HG03439 (cell line): ENCODE measurements around the gene PDK2.

Experiments
- ATAC-seq: cut with Tn5 transposase; IDR thresholded peaks from one replicate; pipeline ENCODE4 v1.9.1; 2021; ENCODE audit warnings: mild to moderate bottlenecking, moderate library complexity; ENCODE audit not compliant: unreplicated experiment

Gene PDK2

GRCh38 chr17:50078430-50078829 lies 16.7 kb upstream of the PDK2 start:
- ATAC-seq, result no peak

- no peak for ATAC-seq
Measured at GRCh38 chr17:50079334-50080095, 15.6 kb upstream of the PDK2 start.

GRCh38 chr17:50080096-50080480 lies 15.1 kb upstream of the PDK2 start:
- ATAC-seq, result no peak

DNA sequence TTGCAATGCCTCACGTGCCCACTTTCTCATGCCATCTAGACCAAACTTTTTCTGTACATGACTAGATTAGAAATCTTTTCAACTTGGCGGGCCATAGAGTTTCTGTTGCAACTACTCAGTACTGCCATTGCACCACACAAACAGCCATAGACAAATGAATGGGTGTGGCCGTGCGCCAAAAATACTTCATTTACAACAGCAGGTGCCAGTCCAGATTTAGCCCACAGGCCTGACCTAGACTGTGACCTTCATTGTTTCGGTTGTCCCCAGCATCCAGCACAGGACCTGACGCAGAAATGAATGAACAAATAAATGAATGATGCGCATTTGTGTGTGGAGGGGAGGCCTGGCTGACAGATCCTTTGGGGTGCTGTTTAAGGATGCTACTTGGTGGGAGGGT lies 14.3 kb upstream of the PDK2 start:
- peak; percentile 66 for ATAC-seq

DNA sequence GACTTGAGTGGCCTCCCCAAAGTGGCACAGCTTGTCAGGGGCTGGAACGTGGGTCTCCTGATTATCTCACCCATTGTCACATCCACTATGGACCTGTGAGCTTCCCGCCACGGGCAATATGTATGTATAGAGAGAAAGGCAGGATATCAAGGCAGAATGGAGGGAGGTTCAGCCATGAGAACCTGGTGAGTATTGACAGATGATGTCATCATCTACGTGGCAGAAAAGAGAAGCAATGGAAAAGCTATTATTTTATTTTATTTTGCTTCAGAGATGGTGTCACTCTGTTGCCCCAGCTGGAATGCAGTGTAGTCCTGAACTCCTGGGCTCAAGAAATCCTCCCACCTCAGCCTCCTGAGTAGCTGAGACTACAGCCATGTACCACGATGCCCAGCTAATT lies 13.4 kb upstream of the PDK2 start:
- no peak for ATAC-seq

GRCh38 chr17:50087246-50087911 lies 7.8 kb upstream of the PDK2 start:
- ATAC-seq, result peak; percentile 74

DNA sequence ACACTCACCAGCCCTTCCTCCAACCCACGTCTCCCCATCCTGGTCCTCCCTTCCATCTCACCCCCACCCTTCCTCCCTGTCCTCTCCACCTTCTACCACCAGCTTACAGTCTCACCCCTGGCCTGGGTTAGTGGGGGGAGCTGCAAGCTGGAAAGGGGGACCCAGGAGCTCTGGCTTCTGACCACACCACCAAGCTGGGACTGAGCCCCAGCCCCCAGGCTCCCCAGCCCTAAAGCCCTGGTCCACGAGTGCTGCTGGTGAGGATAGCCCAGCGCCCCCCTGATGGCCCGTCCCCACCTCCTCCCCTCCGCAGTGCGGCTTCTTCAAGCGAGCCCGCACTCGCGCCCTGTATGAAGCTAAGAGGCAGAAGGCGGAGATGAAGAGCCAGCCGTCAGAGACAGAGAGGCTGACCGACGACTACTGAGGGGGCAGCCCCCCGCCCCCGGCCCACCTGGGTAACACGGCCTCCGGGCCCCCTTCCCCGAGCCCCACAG lies 7.2 kb upstream of the PDK2 start:
- no peak for ATAC-seq

- ATAC-seq, result no peak
Measured at GRCh38 chr17:50088952-50089825, 6.0 kb upstream of the PDK2 start.

DNA sequence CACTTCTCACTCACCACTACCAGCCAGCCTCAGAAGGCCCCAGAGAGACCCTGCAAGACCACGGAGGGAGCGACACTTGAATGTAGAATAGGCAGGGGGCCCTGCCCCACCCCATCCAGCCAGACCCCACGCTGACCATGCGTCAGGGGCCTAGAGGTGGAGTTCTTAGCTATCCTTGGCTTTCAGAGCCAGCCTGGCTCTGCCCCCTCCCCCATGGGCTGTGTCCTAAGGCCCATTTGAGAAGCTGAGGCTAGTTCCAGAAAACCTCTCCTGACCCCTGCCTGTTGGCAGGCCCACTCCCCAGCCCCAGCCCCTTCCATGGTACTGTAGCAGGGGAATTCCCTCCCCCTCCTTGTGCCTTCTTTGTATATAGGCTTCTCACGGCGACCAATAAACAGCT lies 5.1 kb upstream of the PDK2 start:
- no peak for ATAC-seq

- ATAC-seq, result no peak
Measured at GRCh38 chr17:50090971-50091917, 3.9 kb upstream of the PDK2 start.

DNA sequence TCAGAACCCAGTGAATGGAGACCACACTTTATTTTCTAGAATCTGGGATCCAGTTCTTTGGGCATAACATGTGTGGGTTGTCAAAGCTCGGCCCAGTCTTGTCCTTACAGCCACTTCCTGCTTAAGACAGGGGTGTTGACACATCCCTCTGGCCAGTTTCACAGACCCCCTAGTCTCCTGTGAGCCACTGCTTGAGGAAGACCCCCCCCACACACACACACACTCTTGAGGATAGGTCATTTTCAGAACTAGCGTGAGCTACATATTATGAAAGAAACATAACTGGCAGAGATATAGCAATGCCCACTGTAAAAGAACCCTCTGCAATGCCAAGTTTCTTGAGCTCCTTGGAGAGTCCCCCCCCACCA lies 3.2 kb upstream of the PDK2 start:
- ATAC-seq, result no peak

DNA sequence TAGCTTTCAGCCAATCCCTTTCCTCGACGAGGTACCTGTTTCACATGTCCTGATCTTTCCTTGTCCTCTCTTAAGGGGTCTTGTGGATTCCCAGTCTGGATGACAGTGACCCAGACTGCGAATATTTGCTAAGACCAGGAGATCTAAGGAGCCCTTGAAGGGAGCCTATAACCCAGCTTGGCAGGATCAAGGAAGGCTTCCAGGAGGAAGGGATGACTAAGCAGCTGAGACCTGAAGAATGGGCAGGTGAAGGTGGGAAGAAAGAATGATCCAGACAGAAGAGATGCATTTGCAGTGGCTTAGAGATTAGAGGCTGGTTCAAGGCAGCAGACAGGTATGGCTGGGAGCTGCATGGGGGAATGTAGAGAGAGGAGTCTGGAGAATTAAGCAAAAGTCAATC lies 1.9 kb upstream of the PDK2 start:
- ATAC-seq, result no peak

DNA sequence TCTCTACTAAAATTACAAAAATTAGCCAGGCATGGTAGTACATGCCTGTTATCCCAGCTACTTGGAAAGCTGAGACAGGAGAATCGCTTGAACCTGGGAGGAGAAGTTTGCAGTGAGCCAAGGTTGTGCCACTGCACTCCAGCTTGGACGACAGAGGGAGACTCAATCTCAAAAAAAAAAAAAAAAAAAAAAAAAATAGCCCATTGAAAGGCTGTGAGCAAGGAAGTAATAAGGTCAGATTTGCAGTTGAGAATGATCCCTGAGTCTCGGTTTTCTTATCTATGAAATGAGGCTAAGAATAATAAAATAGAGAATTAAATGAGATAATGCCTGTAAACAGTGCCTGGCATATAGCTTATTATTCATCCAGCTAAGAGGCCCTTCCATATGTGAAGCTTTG lies 1.3 kb upstream of the PDK2 start:
- no peak for ATAC-seq

DNA sequence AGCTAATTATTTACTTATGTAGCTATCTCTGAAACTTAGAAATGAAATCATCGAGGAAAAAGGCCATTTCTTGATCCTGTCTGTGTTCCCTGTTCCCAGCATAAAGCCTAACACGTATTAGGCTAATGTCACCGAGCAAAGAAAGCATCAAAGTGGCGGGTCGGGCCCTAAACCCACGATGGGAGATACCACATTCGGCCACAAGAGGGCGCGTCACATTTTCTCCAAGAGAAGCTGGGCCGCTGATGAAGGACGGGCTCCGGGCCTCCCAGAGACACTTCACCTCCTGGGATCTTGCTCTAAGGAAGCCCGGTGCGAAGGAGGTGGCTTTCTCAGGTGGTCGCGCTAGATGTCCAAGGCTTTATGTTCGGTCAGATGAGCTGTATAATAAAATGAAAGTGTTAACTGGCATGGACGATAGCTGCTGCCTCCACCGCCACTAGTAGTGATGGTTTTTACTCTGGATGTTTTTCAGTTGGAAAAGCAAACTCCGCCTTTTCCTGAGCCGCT lies 853 bp upstream of the PDK2 start:
- ATAC-seq, result peak; percentile 41

GRCh38 chr17:50095626-50096037 lies 481 bp downstream of the PDK2 start:
- no peak for ATAC-seq

DNA sequence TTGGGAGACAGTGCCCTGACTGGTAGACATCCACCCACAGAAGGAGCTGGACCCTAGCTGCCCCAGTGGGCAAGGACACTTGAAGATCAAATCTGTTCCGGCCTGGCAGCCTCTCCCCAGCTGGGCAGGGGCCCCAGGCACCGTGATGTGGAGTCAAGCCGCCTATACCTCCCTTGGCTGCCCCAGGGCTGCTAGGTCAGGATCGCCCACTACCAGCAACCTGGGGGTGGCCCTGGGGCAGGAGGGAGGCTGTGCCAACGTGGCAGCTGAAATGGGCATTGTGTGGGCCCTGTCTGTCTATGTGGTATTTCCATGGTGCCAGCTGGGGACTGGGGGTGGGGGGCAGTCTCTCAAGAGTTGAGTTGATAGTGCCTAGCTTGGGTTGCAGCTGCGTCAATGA lies 941 bp downstream of the PDK2 start:
- no peak for ATAC-seq

GRCh38 chr17:50096758-50097157 lies 1.6 kb downstream of the PDK2 start:
- no peak for ATAC-seq

- ATAC-seq, result no peak
Measured at GRCh38 chr17:50097455-50097854, 2.3 kb downstream of the PDK2 start.

DNA sequence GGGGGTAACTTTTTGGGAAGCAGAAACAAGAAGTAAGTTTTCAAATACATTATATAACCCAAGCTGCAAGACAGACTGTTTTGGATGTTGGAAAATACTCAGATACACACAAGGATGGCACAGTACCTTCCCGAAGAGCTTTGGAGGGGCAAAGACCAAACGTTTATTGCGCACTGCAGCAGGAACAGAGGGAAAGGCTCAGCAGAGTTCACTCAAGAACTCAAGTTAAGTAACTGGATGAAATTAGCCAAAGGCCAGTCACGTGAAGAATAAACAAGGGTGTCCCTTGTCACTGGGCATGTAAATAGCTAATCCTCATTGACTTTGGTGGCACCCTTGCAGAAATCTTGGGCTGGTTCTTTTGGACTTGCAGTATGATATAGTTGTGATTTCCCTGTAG lies 2.8 kb downstream of the PDK2 start:
- no peak for ATAC-seq

DNA sequence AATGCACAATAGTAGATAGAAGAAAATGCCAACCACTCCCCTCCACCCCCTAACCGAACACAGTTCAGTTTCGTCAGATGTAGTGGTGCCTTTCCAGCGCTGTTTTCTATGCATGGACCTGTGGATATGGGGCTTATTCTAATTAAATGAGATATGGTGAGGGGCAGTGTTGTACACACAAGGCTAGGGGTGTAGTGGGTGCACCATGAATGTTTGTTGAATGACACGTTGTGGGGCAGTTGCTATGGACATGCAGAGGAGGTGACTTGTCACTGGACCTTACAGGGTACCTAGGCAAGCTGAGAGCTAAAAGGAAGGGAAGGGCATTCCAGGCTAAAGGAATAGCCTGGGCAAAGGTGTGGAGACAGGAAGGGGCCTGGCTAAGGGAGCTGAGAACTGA lies 3.4 kb downstream of the PDK2 start:
- ATAC-seq, result no peak
